Measurements from ENCODE around the gene EPAS1. TPM values are rescaled to one million over a fixed set of nuclear protein-coding genes. Genes with fewer than 3 reads are reported as not detected.

EPAS1 gene
- total RNA-seq, 4 donors from 2014 or later, result 124 to 563 (median 182) TPM

GRCh38 chr2:46277431-46278190, 19.6 kb upstream of the EPAS1 start:
- no peak for DNase-seq
- peaks cover 26 to 38% of the 10 kb centered on the region in 2 donors for H3K4me1 ChIP-seq
- no peak overlapping the region for H3K27ac ChIP-seq
- H3K27me3 ChIP-seq, result no peaks in the 10 kb centered on the region
- TF ChIP-seq POLR2A (IDR thresholded peaks at IDR 0.05) (no peak), CTCF (IDR thresholded peaks at IDR 0.05) (no peak)
- 81 to 88% methylated on average over 5 to 7 of the region's 7 CpGs for WGBS, 2 donors
- no peak overlapping the region for H3K4me3 ChIP-seq (replicated peaks in 1 of 3)
- H3K9me3 ChIP-seq, result no peaks in the 10 kb centered on the region
- no peaks in the 10 kb centered on the region for H3K36me3 ChIP-seq
- intact Hi-C loops (cut with DNase I), result no loop called here

GRCh38 chr2:46278952-46279351, 18.3 kb upstream of the EPAS1 start:
- H3K27me3 ChIP-seq, result no peaks in the 10 kb centered on the region
- H3K4me1 ChIP-seq, result peaks cover 12 to 25% of the 10 kb centered on the region in 2 donors
- H3K9me3 ChIP-seq, result no peaks in the 10 kb centered on the region
- no peak overlapping the region for H3K4me3 ChIP-seq (replicated peaks in 1 of 3)
- 56 to 68% methylated on average over 3 of the region's 3 CpGs for whole genome bisulfite sequencing, 2 donors
- no peak overlapping the region for H3K27ac ChIP-seq
- no peaks in the 10 kb centered on the region for H3K36me3 ChIP-seq
- DNase-seq, result peak in 1 of 2 donors; percentile 30
- TF ChIP-seq POLR2A (IDR thresholded peaks at IDR 0.05) (no peak), CTCF (IDR thresholded peaks at IDR 0.05) (no peak)
- intact Hi-C loops (cut with DNase I), result no loop called here

- TF ChIP-seq CTCF (IDR thresholded peaks at IDR 0.05) (no peak), POLR2A (IDR thresholded peaks at IDR 0.05) (no peak)
- H3K27ac ChIP-seq, result no peak overlapping the region
- no peaks in the 10 kb centered on the region for H3K4me1 ChIP-seq
- H3K4me3 ChIP-seq (replicated peaks in 1 of 3), result no peak overlapping the region
- no peaks in the 10 kb centered on the region for H3K36me3 ChIP-seq
- intact Hi-C loops (cut with DNase I), result no loop called here
- no peaks in the 10 kb centered on the region for H3K27me3 ChIP-seq
- no peaks in the 10 kb centered on the region for H3K9me3 ChIP-seq
- DNase-seq, result no peak
- WGBS, 2 donors, result 83 to 95% methylated on average over 1 of the region's 1 CpG
Observed at GRCh38 chr2:46281939-46282338, 15.3 kb upstream of the EPAS1 start.

- TF ChIP-seq POLR2A (IDR thresholded peaks at IDR 0.05) (no peak), CTCF (IDR thresholded peaks at IDR 0.05) (no peak)
- Histone ChIP-seq H3K27ac (no peak overlapping the region), H3K4me1 (no peaks in the 10 kb centered on the region), H3K9me3 (no peaks in the 10 kb centered on the region), H3K27me3 (no peaks in the 10 kb centered on the region), H3K4me3 (replicated peaks in 1 of 3) (no peak overlapping the region), H3K36me3 (no peaks in the 10 kb centered on the region)
- intact Hi-C loops (cut with DNase I), result no loop called here
- no peak for DNase-seq
- WGBS, 2 donors, result 72 to 89% methylated on average over 3 of the region's 3 CpGs
Observed at GRCh38 chr2:46283693-46284092, 13.5 kb upstream of the EPAS1 start.

- no peak for DNase-seq
- no peak for TF ChIP-seq POLR2A (IDR thresholded peaks at IDR 0.05)
- no peak for TF ChIP-seq CTCF (IDR thresholded peaks at IDR 0.05)
- WGBS, 2 donors, result 86 to 94% methylated on average over 1 of the region's 1 CpG
- Histone ChIP-seq H3K27ac (no peak overlapping the region), H3K4me1 (no peaks in the 10 kb centered on the region), H3K9me3 (no peaks in the 10 kb centered on the region), H3K36me3 (no peaks in the 10 kb centered on the region), H3K27me3 (no peaks in the 10 kb centered on the region), H3K4me3 (replicated peaks in 1 of 3) (no peak overlapping the region)
- intact Hi-C loops (cut with DNase I), result no loop called here
Observed at GRCh38 chr2:46284260-46284659, 12.9 kb upstream of the EPAS1 start.

Measured in thyroid gland (tissue), 4 donors.